Trophoblast cell (in vitro differentiated cells and primary cell): ENCODE data around the gene VWA2.

Source experiments
- DNase-seq, 2 donors: peaks; one replicate each; pipeline ENCODE4 v3.0.0-alpha.2; 2016
- H2AFZ ChIP-seq: 2 replicates; pipeline ENCODE4 v1.6.1; 2013; ENCODE audit warnings: low read length, moderate library complexity, mild to moderate bottlenecking; ENCODE audit not compliant: insufficient read depth, poor library complexity
- H2AK5ac ChIP-seq: 2 replicates; pipeline ENCODE4 v1.6.1; 2013; ENCODE audit warnings: mild to moderate bottlenecking, low read length
- H2BK120ac ChIP-seq: 2 replicates; pipeline ENCODE4 v1.6.1; 2013; ENCODE audit warnings: low read length, mild to moderate bottlenecking, moderate library complexity; ENCODE audit not compliant: insufficient read depth, poor library complexity
- H2BK12ac ChIP-seq: 2 replicates; pipeline ENCODE4 v1.6.1; 2013; ENCODE audit warnings: mild to moderate bottlenecking, low read length, moderate library complexity
- H2BK5ac ChIP-seq: 2 replicates; pipeline ENCODE4 v1.6.1; 2013; ENCODE audit warnings: low read length, low read depth, moderate library complexity, mild to moderate bottlenecking; ENCODE audit not compliant: poor library complexity
- H3K14ac ChIP-seq: 2 replicates; pipeline ENCODE4 v1.6.1; 2013; ENCODE audit warnings: mild to moderate bottlenecking, low read length
- H3K18ac ChIP-seq: 2 replicates; pipeline ENCODE4 v1.6.1; 2013; ENCODE audit warnings: mild to moderate bottlenecking, low read length
- H3K23ac ChIP-seq: 2 replicates; pipeline ENCODE4 v1.6.1; 2013; ENCODE audit warnings: low read length
- H3K27ac ChIP-seq: 2 replicates; pipeline ENCODE4 v1.5.1; 2013; ENCODE audit warnings: low read depth, mild to moderate bottlenecking, inconsistent platforms, low read length, moderate library complexity
- H3K27me3 ChIP-seq: 2 replicates; pipeline ENCODE4 v1.6.1; 2013; ENCODE audit warnings: inconsistent platforms, mild to moderate bottlenecking, low read length, moderate library complexity; ENCODE audit not compliant: insufficient read depth
- H3K36me3 ChIP-seq, 2 experiments: 1 replicate in 1 of 2; 2 replicates in 1 of 2; pipeline ENCODE4 v1.6.1; 2013; ENCODE audit warnings: low read length in 2 of 2, mild to moderate bottlenecking in 2 of 2, moderate library complexity in 1 of 2; ENCODE audit not compliant: insufficient read depth in 2 of 2, control insufficient read depth in 1 of 2
- H3K4ac ChIP-seq: 2 replicates; pipeline ENCODE4 v1.6.1; 2013; ENCODE audit warnings: low read depth, mild to moderate bottlenecking, low read length, moderate library complexity
- H3K4me1 ChIP-seq, 2 experiments: 1 replicate in 1 of 2; 2 replicates in 1 of 2; pipeline ENCODE4 v1.6.1; 2013; ENCODE audit warnings: low read length in 2 of 2, mild to moderate bottlenecking in 2 of 2, moderate library complexity in 1 of 2; ENCODE audit not compliant: insufficient read depth in 2 of 2, control insufficient read depth in 1 of 2
- H3K4me2 ChIP-seq: 2 replicates; pipeline ENCODE4 v1.6.1; 2013; ENCODE audit warnings: inconsistent platforms, mild to moderate bottlenecking, low read length, moderate library complexity
- H3K4me3 ChIP-seq: 2 replicates; pipeline ENCODE4 v1.5.1; 2013; ENCODE audit warnings: mild to moderate bottlenecking, low read depth, low read length, inconsistent platforms
- H3K79me1 ChIP-seq: one replicate; pipeline ENCODE4 v1.6.1; 2013; ENCODE audit warnings: low read length
- H3K79me2 ChIP-seq: 2 replicates; pipeline ENCODE4 v1.6.1; 2013; ENCODE audit warnings: low read length, mild to moderate bottlenecking; ENCODE audit not compliant: control insufficient read depth, insufficient read depth, poor library complexity
- H3K9ac ChIP-seq: 2 replicates; pipeline ENCODE4 v1.6.1; 2013; ENCODE audit warnings: mild to moderate bottlenecking, low read length
- H3K9me3 ChIP-seq: 2 replicates; pipeline ENCODE4 v1.6.1; 2013; ENCODE audit warnings: low read depth, mild to moderate bottlenecking, control low read depth, inconsistent platforms, low read length; ENCODE audit not compliant: insufficient read depth
- H4K12ac ChIP-seq: 2 replicates; pipeline ENCODE4 v1.6.1; 2013; ENCODE audit warnings: low read depth, mild to moderate bottlenecking, low read length, moderate library complexity
- H4K8ac ChIP-seq: 2 replicates; pipeline ENCODE4 v1.6.1; 2013; ENCODE audit warnings: low read depth, mild to moderate bottlenecking, low read length, moderate library complexity
- H4K91ac ChIP-seq: one replicate; pipeline ENCODE4 v1.6.1; 2013; ENCODE audit warnings: low read depth, mild to moderate bottlenecking, low read length, moderate library complexity
- WGBS: extraction: QIAGEN DNeasy Blood & Tissue Kit; methylation state at CpG from one replicate; pipeline ENCODE4 v1.1.7; 2013; ENCODE audit warnings: missing lambda C conversion rate; ENCODE audit not compliant: insufficient read length, insufficient coverage; ENCODE audit errors: extremely low coverage; 5-methylcytosine and 5-hydroxymethylcytosine counted together

The VWA2 gene

DNA sequence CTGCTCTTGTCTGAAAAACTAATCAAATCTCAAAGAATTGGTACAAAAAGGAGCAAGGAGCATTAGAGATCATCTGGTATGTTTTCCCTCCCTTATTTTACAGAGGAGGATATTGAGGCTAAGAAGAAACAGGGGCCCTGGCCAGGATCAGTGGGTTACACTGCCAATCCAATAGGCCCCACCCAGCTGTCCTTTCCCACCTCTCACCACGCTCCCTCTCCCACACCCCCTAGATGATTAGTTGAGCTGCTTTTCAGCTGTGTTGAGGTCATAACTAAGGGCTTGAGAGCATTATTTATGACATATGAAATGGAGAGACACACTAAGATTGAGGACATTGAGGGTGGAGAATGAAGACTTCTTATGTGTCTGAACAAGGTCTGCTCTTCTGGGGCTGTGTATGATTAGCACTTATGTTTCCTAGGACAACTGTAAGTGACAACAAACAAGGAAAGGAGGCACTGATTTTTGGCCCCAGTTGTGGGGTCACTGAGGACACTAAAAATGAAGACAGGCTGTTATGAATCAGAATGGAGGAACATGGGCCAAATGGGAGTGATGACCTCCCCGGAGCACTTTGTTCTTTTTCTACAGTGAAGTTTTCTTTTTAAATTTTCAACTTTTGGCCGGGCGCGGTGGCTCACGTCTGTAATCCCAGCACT lies 26.5 kb downstream of the VWA2 start:
- H3K4ac ChIP-seq: no peak overlapping the region
- H4K91ac ChIP-seq: no peak overlapping the region
- no peak overlapping the region for H3K18ac ChIP-seq
- H3K9me3 ChIP-seq: no peaks in the 10 kb centered on the region
- no peaks in the 10 kb centered on the region for H3K36me3 ChIP-seq
- no peak overlapping the region for H4K8ac ChIP-seq
- no peak overlapping the region for H3K27ac ChIP-seq
- no peak overlapping the region for H3K14ac ChIP-seq
- H3K23ac ChIP-seq: no peak overlapping the region
- H3K9ac ChIP-seq: no peak overlapping the region
- no peaks in the 10 kb centered on the region for H3K79me2 ChIP-seq
- H3K4me2 ChIP-seq: no peak overlapping the region
- no peak overlapping the region for H3K4me3 ChIP-seq
- H3K79me1 ChIP-seq: no peaks in the 10 kb centered on the region
- H2AK5ac ChIP-seq: no peak overlapping the region
- no peak overlapping the region for H2BK12ac ChIP-seq
- H3K4me1 ChIP-seq: no peaks in the 10 kb centered on the region
- no CpG with 5 or more reads among the region's 6 CpGs for WGBS
- no peak overlapping the region for H2BK120ac ChIP-seq
- no peak overlapping the region for H2BK5ac ChIP-seq
- no peak overlapping the region for H2AFZ ChIP-seq
- H3K27me3 ChIP-seq: no peaks in the 10 kb centered on the region
- H4K12ac ChIP-seq: no peak overlapping the region
- no peak for DNase-seq

DNA sequence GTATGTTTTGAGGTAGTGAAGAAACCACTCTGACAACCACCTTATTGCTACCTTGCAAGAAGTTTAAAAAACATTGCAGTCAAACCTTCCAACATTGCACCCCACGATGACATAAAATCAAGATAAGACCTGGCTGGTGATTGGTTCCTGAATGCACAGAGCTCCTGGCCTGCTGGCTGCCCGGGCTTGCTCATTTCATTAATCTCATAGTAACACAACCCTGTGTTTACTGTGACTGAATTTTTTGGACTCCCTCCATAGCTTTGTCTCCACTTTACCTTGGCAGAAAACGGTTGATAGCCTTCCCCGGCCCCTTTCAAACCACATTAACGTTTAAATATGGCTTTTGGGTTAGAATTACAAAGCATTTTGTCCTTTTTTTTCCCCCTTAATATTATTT lies 27.5 kb downstream of the VWA2 start:
- Histone ChIP-seq H3K9me3 (no peaks in the 10 kb centered on the region), H3K14ac (no peak overlapping the region), H3K79me1 (no peaks in the 10 kb centered on the region), H2AFZ (peak overlapping the region; percentile 76), H3K9ac (no peak overlapping the region), H3K4me1 (peaks cover 2 to 3% of the 10 kb centered on the region in 2 experiments), H4K8ac (no peak overlapping the region), H3K36me3 (no peaks in the 10 kb centered on the region), H3K4me2 (no peak overlapping the region), H2BK5ac (no peak overlapping the region), H2BK12ac (no peak overlapping the region), H3K4ac (no peak overlapping the region), H3K23ac (no peak overlapping the region), H3K27ac (no peak overlapping the region), H2AK5ac (no peak overlapping the region), H2BK120ac (no peak overlapping the region), H3K27me3 (no peaks in the 10 kb centered on the region), H3K4me3 (no peak overlapping the region), H4K12ac (no peak overlapping the region), H4K91ac (no peak overlapping the region), H3K79me2 (no peaks in the 10 kb centered on the region), H3K18ac (no peak overlapping the region)
- WGBS: no CpG with 5 or more reads among the region's 5 CpGs
- no peak for DNase-seq

DNA sequence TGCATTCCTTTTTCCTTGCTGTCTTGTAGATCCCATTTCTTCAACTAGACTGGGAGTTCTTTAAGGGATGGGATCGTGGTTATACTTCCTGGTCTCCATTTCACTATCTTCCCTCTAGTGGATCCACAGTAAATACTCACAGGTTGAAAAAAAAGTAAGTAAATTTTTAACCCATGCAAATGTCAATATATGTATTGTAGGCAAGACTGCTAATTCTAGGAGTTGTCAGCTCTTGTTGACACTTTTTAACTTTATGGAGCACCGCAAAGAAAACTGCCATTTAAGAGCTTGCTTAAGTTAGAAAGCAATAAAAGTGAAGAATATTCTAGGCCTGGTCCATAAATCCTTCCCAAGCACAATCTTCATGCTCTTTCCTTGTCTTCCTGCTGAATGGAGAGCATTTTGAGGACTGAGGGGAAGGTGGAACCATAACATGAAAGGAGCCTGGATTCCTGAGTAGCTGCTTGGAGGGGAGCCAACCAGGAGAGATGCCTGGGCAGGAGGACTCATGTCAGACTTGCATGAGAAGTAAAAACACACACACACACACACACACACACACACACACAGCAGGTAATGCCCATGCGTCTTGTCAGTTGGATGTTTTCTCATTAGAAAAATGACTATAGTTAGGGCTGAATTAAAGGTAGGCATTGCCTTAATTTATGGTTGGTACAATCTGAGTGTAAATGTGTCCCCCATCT lies 32.2 kb downstream of the VWA2 start:
- Histone ChIP-seq H3K18ac (no peak overlapping the region), H3K14ac (no peak overlapping the region), H3K4me3 (no peak overlapping the region), H4K12ac (no peak overlapping the region), H3K9ac (no peak overlapping the region), H3K4ac (no peak overlapping the region), H2AFZ (no peak overlapping the region), H3K27me3 (no peaks in the 10 kb centered on the region), H3K36me3 (no peaks in the 10 kb centered on the region), H2AK5ac (no peak overlapping the region), H2BK5ac (no peak overlapping the region), H3K9me3 (peaks cover 2% of the 10 kb centered on the region), H3K4me1 (peaks cover 6 to 7% of the 10 kb centered on the region in 2 experiments), H2BK120ac (no peak overlapping the region), H3K4me2 (no peak overlapping the region), H3K79me2 (no peaks in the 10 kb centered on the region), H3K79me1 (peaks cover 1% of the 10 kb centered on the region), H3K27ac (peak overlapping the region; percentile 4), H2BK12ac (no peak overlapping the region), H4K91ac (no peak overlapping the region), H4K8ac (no peak overlapping the region), H3K23ac (no peak overlapping the region)
- no peak for DNase-seq
- WGBS: no CpG with 5 or more reads among the region's 3 CpGs

DNA sequence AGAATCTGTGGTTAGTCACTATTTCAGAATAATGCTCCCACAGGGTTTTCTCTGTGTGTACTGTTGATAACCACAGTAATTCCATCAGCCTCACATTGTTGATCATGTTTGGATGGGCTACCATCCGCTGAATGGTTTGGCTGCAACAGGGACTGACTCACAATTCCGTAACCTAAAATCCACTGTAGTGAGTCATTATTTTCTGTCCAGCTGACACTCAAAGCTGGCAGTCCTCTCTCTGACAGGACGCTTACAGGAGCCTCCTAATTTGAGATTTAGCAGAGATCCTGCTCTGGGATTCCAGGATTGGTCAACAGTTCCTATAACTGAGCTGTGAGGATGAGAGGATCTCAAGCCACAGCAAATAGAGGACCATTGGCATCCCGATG lies 32.7 kb downstream of the VWA2 start:
- H3K4ac ChIP-seq: no peak overlapping the region
- no peak overlapping the region for H4K91ac ChIP-seq
- H2BK5ac ChIP-seq: no peak overlapping the region
- H3K27ac ChIP-seq: no peak overlapping the region
- peaks cover 7 to 8% of the 10 kb centered on the region in 2 experiments for H3K4me1 ChIP-seq
- no peak overlapping the region for H3K23ac ChIP-seq
- H3K79me2 ChIP-seq: no peaks in the 10 kb centered on the region
- no peak overlapping the region for H3K4me3 ChIP-seq
- H2AFZ ChIP-seq: no peak overlapping the region
- H4K8ac ChIP-seq: no peak overlapping the region
- H3K27me3 ChIP-seq: no peaks in the 10 kb centered on the region
- no peak overlapping the region for H2BK12ac ChIP-seq
- no peak overlapping the region for H3K18ac ChIP-seq
- no peak overlapping the region for H3K9ac ChIP-seq
- no peaks in the 10 kb centered on the region for H3K36me3 ChIP-seq
- no CpG with 5 or more reads among the region's 4 CpGs for WGBS
- H2AK5ac ChIP-seq: no peak overlapping the region
- peaks cover 2% of the 10 kb centered on the region for H3K79me1 ChIP-seq
- no peak overlapping the region for H4K12ac ChIP-seq
- peaks cover 2% of the 10 kb centered on the region for H3K9me3 ChIP-seq
- H2BK120ac ChIP-seq: no peak overlapping the region
- H3K14ac ChIP-seq: no peak overlapping the region
- no peak overlapping the region for H3K4me2 ChIP-seq
- peak; percentile 52 to 80 for DNase-seq
